ENCODE data around the gene GYPE. TPM values are rescaled to one million over a fixed set of nuclear protein-coding genes. Genes with fewer than 3 reads are reported as not detected.
"Not testable (repeated sequence)": the region's sequence is repeated elsewhere in the genome, so short reads cannot be mapped to it uniquely, and the experiment has no call there.

GYPE gene
- total and polyA plus RNA-seq, 2 of the 13 experiments (the other 11 are each of a cell fraction or from before 2014, with no cell fraction given): not detected

DNA sequence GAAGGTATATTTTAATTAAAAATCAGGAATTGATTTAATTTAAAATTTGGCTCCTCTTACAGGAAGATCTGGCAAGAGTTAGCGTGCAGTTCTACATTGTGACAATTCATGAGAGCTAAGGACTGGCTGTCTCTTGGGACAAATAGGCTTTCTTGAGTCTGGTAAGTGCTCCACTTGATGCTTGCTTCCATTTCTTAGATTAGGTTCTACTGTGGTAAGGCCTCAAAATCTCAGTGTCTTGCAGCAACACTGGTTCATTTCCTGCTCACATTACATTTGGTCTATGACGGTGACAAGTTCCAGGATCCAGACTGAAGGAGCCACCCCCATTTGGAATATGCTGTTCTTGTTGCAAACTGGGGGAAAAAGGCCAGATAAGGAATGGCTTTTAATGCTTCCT lies 7.1 kb upstream of the GYPE start:
- H3K36me3 ChIP-seq (replicated peaks in 1 of 2; ENCODE audit: control insufficient read depth in 1 of 2, insufficient read depth in 2 of 2, low read length in 2 of 2); intact Hi-C loops (cut with micrococcal nuclease; ENCODE audit: unreplicated experiment); H3K9ac ChIP-seq (ENCODE audit: insufficient read depth, low read depth, low read length); CTCF ChIA-PET (ENCODE audit: low intra/inter-chr PET ratio, low total read pairs); POLR2A ChIA-PET; DNase-seq (ENCODE audit: low spot score); H3K4me1 ChIP-seq (ENCODE audit: insufficient read depth, low read length); H3K4me3 ChIP-seq (replicated peaks in 1 of 3; ENCODE audit: insufficient read depth in 1 of 3, low read depth in 2 of 3, low read length in 3 of 3); H3K27ac ChIP-seq (ENCODE audit: extremely low read length, insufficient read depth, low read length); H3K9me3 ChIP-seq (ENCODE audit: low read length); H3K27me3 ChIP-seq (ENCODE audit: control insufficient read depth in 1 of 2, insufficient read depth in 2 of 2, low read length in 2 of 2); in situ Hi-C loops (cut with HindIII; ENCODE audit: extremely low pct_ligation_motif_present, low pct_unique_long_range_greater_than_20kb); ATAC-seq; H3K4me2 ChIP-seq (ENCODE audit: low read depth, low read length); H4K20me1 ChIP-seq (ENCODE audit: insufficient read depth, low read length); H3K79me2 ChIP-seq (ENCODE audit: insufficient read depth, low read length); BruUV-seq (replicated peaks); FAIRE-seq; H2AFZ ChIP-seq (ENCODE audit: low read length): not testable (repeated sequence)
- 29% methylated on average over 1 of the region's 2 CpGs for WGBS (ENCODE audit: low lambda C conversion rate)

DNA sequence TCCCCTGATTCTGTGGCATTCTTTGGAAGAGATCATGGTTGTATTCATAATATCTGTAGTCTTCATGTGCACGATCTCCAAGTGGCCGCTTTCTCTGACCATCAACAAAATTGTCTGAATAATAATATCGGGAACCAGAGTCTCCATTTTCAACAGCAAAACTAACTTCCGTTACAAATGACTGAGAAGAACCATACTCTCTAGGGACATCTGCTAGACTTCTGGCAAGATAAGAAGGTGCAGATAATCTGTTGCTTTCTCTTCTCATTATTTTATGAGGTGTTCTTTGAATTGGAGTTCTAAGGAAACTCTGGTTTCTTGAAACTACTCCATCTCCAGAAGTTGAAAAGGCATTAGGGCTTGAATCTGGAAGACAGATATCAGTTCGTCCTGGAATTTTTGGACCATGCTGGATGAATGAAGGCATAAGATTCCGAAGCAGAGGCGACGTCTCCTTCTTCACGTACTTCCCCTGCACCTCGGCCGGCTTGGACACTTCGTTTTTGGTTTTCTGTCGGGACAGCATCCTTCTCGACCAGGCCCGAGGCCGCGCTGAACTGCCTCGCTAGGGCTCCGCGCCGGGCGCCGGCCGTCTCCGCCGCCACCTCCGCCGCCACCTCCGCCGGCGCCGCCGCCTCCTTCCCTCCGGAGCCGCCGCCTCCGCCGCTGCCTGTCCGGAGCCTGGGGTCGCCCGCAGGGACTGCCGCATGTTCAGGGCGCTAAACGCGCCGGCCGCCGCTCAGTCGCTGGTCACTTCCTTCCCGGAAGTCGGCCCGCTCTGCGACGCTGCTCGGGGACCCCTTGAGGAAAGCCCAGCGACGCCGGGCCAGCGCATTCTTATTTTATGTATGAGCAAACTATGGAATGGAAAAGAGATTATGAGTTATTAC lies 6.4 kb upstream of the GYPE start:
- in situ Hi-C loops (cut with HindIII; ENCODE audit: extremely low pct_ligation_motif_present, low pct_unique_long_range_greater_than_20kb); H3K4me3 ChIP-seq (replicated peaks in 1 of 3; ENCODE audit: insufficient read depth in 1 of 3, low read depth in 2 of 3, low read length in 3 of 3); intact Hi-C loops (cut with micrococcal nuclease; ENCODE audit: unreplicated experiment); H3K27me3 ChIP-seq (ENCODE audit: control insufficient read depth in 1 of 2, insufficient read depth in 2 of 2, low read length in 2 of 2); H3K79me2 ChIP-seq (ENCODE audit: insufficient read depth, low read length); H3K36me3 ChIP-seq (replicated peaks in 1 of 2; ENCODE audit: control insufficient read depth in 1 of 2, insufficient read depth in 2 of 2, low read length in 2 of 2); H3K4me1 ChIP-seq (ENCODE audit: insufficient read depth, low read length); POLR2A ChIA-PET; H3K9me3 ChIP-seq (ENCODE audit: low read length); H3K4me2 ChIP-seq (ENCODE audit: low read depth, low read length); H3K9ac ChIP-seq (ENCODE audit: insufficient read depth, low read depth, low read length); BruUV-seq (replicated peaks); CTCF ChIA-PET (ENCODE audit: low intra/inter-chr PET ratio, low total read pairs); H4K20me1 ChIP-seq (ENCODE audit: insufficient read depth, low read length); ATAC-seq; DNase-seq (ENCODE audit: low spot score); H2AFZ ChIP-seq (ENCODE audit: low read length); H3K27ac ChIP-seq (ENCODE audit: extremely low read length, insufficient read depth, low read length); FAIRE-seq: not testable (repeated sequence)
- WGBS (ENCODE audit: low lambda C conversion rate): 73% methylated on average over 59 of the region's 59 CpGs

DNA sequence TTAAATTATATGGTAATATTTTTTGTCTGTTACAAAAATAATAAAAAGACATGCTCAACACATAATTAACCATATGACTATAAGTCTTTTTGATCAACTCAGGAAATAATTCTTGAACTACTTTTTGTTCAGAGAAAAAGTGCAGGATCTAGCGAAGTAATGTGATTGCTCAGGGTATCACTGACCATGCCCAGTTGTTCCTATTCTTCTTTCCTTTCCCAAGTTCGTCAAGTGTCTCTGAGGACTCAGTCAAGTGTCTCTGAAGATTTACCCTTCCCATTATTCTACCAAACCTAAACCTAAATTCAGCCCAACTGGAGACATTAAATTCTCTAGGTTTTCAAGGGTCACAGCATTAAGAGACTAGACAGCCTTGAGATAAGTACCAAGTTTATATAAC lies 5.5 kb upstream of the GYPE start:
- CTCF ChIA-PET (ENCODE audit: low intra/inter-chr PET ratio, low total read pairs); H3K79me2 ChIP-seq (ENCODE audit: insufficient read depth, low read length); H3K4me3 ChIP-seq (replicated peaks in 1 of 3; ENCODE audit: insufficient read depth in 1 of 3, low read depth in 2 of 3, low read length in 3 of 3); H3K27ac ChIP-seq (ENCODE audit: extremely low read length, insufficient read depth, low read length); H3K27me3 ChIP-seq (ENCODE audit: control insufficient read depth in 1 of 2, insufficient read depth in 2 of 2, low read length in 2 of 2); H2AFZ ChIP-seq (ENCODE audit: low read length); FAIRE-seq; H3K4me1 ChIP-seq (ENCODE audit: insufficient read depth, low read length); DNase-seq (ENCODE audit: low spot score); intact Hi-C loops (cut with micrococcal nuclease; ENCODE audit: unreplicated experiment); H4K20me1 ChIP-seq (ENCODE audit: insufficient read depth, low read length); H3K4me2 ChIP-seq (ENCODE audit: low read depth, low read length); ATAC-seq; BruUV-seq (replicated peaks); H3K9ac ChIP-seq (ENCODE audit: insufficient read depth, low read depth, low read length); POLR2A ChIA-PET; H3K9me3 ChIP-seq (ENCODE audit: low read length); in situ Hi-C loops (cut with HindIII; ENCODE audit: extremely low pct_ligation_motif_present, low pct_unique_long_range_greater_than_20kb); H3K36me3 ChIP-seq (replicated peaks in 1 of 2; ENCODE audit: control insufficient read depth in 1 of 2, insufficient read depth in 2 of 2, low read length in 2 of 2): not testable (repeated sequence)
- 0% methylated on average over 2 of the region's 2 CpGs for WGBS (ENCODE audit: low lambda C conversion rate)
